Measurements from ENCODE around the gene ARL15. TPM values are rescaled to one million over a fixed set of nuclear protein-coding genes. Genes with fewer than 3 reads are reported as not detected.

The ARL15 gene
- total and polyA plus RNA-seq, 2 of the 8 experiments (the other 6 are each of a cell fraction or from before 2014, with no cell fraction given), result 9.9 to 21.2 TPM

DNA sequence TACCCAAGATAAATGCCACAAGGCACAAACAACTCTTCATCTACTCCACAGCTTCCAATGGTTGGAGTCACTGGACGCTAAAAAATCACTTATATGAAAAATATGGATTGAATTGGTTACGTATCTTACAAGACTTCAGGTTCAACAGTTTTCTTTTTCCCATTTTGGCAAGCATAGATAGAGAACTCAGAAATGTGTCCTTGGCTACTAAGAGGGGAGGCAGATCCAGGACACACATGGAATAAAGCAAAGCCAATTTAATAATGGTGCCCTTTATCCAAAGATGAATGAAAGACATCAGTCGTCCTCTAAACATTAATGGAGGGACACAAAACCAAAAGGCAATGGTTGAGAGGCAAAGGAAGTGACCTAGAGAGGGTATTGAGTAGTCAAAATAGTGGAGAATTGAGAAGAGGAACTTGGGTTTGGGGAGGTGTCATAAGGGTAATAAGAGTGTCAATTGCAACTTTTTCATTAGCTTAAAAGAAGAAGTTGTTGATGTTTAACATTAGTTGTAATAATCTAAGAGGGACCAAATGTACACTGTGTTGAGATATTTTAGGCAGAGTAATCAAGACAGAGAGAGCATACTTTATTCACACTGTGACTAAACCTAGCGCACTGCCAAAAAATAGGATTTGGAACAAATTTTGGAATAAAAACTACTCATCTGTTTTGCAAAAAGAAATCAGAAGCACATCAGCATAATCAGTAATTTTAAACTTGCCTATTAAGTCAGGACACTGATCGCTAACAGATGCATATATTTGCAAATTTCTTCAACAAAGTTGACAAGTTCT lies 308.2 kb downstream of the ARL15 start (continued):
- TF ChIP-seq CHD7 (IDR thresholded peaks at IDR 0.05; ENCODE audit: insufficient replicate concordance, low read length) (no peak), MAFK (IDR thresholded peaks at IDR 0.05; ENCODE audit: low read depth, low read length) (no peak), SIN3A (conservative IDR thresholded peaks at IDR 0.05 in 1 of 2, IDR thresholded peaks at IDR 0.05 in 1 of 2; ENCODE audit: low read depth in 1 of 2, low read length in 2 of 2) (no peak), SAP30 (IDR thresholded peaks at IDR 0.05; ENCODE audit: insufficient read depth, insufficient replicate concordance, low read length) (no peak), SRF (IDR thresholded peaks at IDR 0.05; ENCODE audit: low read depth, low read length) (no peak), TCF12 (IDR thresholded peaks at IDR 0.05; ENCODE audit: low read depth, low read length) (no peak), CREB1 (IDR thresholded peaks at IDR 0.05) (no peak), RNF2 (IDR thresholded peaks at IDR 0.05; ENCODE audit: borderline replicate concordance, low read depth, low read length, missing control alignments, poor library complexity, severe bottlenecking) (no peak), EZH2 (IDR thresholded peaks at IDR 0.05; ENCODE audit: low read depth, low read length, severe bottlenecking) (no peak)

Data from H1 (cell line).